ENCODE measurements around the gene PRKCZ. TPM values are rescaled to one million over a fixed set of nuclear protein-coding genes. Genes with fewer than 3 reads are reported as not detected.

The PRKCZ gene
- total and polyA plus RNA-seq, 2 experiments from 2014 or later: 26.2 to 36.9 TPM

GRCh38 chr1:2130156-2130555 is 79.9 kb downstream of the PRKCZ start (continued):
- no peak for TF ChIP-seq JUNB (IDR thresholded peaks at IDR 0.05; ENCODE audit: unreplicated experiment)

DNA sequence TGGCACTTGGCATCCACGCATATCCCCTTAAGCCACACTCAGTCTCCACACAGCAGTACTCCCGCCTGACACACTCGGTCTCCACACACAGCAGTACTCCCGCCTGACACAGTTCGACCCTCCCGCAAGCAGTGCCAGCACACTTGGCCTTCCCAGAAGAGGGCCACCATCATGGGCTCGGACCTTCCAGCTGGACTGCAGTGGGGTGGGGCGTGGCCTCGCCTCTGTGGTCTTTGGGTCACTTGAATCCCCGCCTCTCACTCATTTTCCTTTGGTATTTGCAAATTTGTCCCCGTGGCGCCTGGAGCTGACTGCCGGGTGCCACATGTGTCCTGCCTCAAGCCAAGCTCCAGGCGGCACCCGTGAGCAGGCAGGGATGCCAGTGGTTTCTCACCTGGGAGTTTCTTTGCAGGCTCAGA is 80.7 kb downstream of the PRKCZ start:
- Histone ChIP-seq H3K27ac (ENCODE audit: low read depth) (peak overlapping the region; percentile 80), H3K27me3 (ENCODE audit: insufficient read depth) (no peaks in the 10 kb centered on the region), H3K9me2 (ENCODE audit: insufficient read depth) (no peaks in the 10 kb centered on the region), H2AFZ (no peak overlapping the region), H3K79me2 (replicated peaks; ENCODE audit: insufficient read depth) (peaks cover 21% of the 10 kb centered on the region), H3K36me3 (ENCODE audit: insufficient read depth) (no peaks in the 10 kb centered on the region), H3K4me2 (no peak overlapping the region), H4K20me1 (replicated peaks; ENCODE audit: insufficient read depth) (peaks cover 17% of the 10 kb centered on the region), H3K4me3 (no peak overlapping the region), H3F3A (replicated peaks; ENCODE audit: low read depth) (peaks cover 21% of the 10 kb centered on the region), H3K4me1 (ENCODE audit: insufficient read depth) (peaks cover 18% of the 10 kb centered on the region)
- H3K27me3 Mint-ChIP-seq (ENCODE audit: insufficient read depth, low read depth, poor library complexity): peaks cover 18% of the 10 kb centered on the region
- no peak overlapping the region for H3K4me3 Mint-ChIP-seq
- H3K27ac Mint-ChIP-seq: no peak overlapping the region
- ATAC-seq (no peak), DNase-seq (ENCODE audit: low spot score) (no peak)
- peaks cover 31% of the 10 kb centered on the region for H3K4me1 Mint-ChIP-seq
- TF ChIP-seq JUNB (IDR thresholded peaks at IDR 0.05; ENCODE audit: unreplicated experiment) (no peak), CREB1 (CRISPR knock-in tag; IDR thresholded peaks at IDR 0.05; ENCODE audit: low read depth) (no peak), STAT1 (IDR thresholded peaks at IDR 0.05; ENCODE audit: unreplicated experiment) (no peak)
- TF ChIP-seq, protein P1, sequence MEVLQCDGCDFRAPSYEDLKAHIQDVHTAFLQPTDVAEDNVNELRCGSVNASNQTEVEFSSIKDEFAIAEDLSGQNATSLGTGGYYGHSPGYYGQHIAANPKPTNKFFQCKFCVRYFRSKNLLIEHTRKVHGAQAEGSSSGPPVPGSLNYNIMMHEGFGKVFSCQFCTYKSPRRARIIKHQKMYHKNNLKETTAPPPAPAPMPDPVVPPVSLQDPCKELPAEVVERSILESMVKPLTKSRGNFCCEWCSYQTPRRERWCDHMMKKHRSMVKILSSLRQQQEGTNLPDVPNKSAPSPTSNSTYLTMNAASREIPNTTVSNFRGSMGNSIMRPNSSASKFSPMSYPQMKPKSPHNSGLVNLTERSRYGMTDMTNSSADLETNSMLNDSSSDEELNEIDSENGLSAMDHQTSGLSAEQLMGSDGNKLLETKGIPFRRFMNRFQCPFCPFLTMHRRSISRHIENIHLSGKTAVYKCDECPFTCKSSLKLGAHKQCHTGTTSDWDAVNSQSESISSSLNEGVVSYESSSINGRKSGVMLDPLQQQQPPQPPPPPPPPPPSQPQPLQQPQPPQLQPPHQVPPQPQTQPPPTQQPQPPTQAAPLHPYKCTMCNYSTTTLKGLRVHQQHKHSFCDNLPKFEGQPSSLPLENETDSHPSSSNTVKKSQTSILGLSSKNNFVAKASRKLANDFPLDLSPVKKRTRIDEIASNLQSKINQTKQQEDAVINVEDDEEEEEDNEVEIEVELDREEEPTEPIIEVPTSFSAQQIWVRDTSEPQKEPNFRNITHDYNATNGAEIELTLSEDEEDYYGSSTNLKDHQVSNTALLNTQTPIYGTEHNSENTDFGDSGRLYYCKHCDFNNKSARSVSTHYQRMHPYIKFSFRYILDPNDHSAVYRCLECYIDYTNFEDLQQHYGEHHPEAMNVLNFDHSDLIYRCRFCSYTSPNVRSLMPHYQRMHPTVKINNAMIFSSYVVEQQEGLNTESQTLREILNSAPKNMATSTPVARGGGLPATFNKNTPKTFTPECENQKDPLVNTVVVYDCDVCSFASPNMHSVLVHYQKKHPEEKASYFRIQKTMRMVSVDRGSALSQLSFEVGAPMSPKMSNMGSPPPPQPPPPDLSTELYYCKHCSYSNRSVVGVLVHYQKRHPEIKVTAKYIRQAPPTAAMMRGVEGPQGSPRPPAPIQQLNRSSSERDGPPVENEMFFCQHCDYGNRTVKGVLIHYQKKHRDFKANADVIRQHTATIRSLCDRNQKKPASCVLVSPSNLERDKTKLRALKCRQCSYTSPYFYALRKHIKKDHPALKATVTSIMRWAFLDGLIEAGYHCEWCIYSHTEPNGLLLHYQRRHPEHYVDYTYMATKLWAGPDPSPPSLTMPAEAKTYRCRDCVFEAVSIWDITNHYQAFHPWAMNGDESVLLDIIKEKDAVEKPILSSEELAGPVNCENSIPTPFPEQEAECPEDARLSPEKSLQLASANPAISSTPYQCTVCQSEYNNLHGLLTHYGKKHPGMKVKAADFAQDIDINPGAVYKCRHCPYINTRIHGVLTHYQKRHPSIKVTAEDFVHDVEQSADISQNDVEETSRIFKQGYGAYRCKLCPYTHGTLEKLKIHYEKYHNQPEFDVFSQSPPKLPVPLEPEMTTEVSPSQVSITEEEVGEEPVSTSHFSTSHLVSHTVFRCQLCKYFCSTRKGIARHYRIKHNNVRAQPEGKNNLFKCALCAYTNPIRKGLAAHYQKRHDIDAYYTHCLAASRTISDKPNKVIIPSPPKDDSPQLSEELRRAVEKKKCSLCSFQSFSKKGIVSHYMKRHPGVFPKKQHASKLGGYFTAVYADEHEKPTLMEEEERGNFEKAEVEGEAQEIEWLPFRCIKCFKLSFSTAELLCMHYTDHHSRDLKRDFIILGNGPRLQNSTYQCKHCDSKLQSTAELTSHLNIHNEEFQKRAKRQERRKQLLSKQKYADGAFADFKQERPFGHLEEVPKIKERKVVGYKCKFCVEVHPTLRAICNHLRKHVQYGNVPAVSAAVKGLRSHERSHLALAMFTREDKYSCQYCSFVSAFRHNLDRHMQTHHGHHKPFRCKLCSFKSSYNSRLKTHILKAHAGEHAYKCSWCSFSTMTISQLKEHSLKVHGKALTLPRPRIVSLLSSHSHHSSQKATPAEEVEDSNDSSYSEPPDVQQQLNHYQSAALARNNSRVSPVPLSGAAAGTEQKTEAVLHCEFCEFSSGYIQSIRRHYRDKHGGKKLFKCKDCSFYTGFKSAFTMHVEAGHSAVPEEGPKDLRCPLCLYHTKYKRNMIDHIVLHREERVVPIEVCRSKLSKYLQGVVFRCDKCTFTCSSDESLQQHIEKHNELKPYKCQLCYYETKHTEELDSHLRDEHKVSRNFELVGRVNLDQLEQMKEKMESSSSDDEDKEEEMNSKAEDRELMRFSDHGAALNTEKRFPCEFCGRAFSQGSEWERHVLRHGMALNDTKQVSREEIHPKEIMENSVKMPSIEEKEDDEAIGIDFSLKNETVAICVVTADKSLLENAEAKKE (CRISPR knock-in tag; IDR thresholded peaks at IDR 0.05): no peak
- H3K36me3 Mint-ChIP-seq (ENCODE audit: low read depth): no peaks in the 10 kb centered on the region; the same call in 2 of the 3 replicates
- no peaks in the 10 kb centered on the region for H3K9me3 Mint-ChIP-seq
